Heart left ventricle (tissue), 16 donors: ENCODE measurements around the gene LLGL2. TPM values are rescaled to one million over a fixed set of nuclear protein-coding genes. Genes with fewer than 3 reads are reported as not detected.

Experiments used
- ATAC-seq, 4 donors: fragments of 200-7000 bp; cut with Tn5 transposase; one replicate each; pipeline ENCODE4 v1.9.1; 2020 to 2022; ENCODE audit warnings: moderate library complexity in 4 of 4, mild to moderate bottlenecking in 3 of 4, moderate number of reproducible peaks in 1 of 4
- DNase-seq, 5 donors: peaks; one replicate each; pipeline ENCODE4 v3.0.0-alpha.2; 2020
- H3K27ac ChIP-seq, 12 donors: fragments of 200-600 bp; sonication (generic) in 4 of 12; one replicate each; pipeline versions ENCODE4 v1.5.0 to v1.8.0; 2016 to 2022; ENCODE audit warnings: mild to moderate bottlenecking in 2 of 12
- H3K27me3 ChIP-seq, 9 donors: fragments of 200-600 bp; sonication (generic) in 2 of 9; one replicate each; pipeline versions ENCODE4 v1.5.1 to v1.8.0; 2016 to 2022; ENCODE audit warnings: mild to moderate bottlenecking in 3 of 9
- H3K36me3 ChIP-seq, 9 donors: fragments of 200-600 bp; sonication (generic) in 2 of 9; one replicate each; pipeline versions ENCODE4 v1.5.0 to v1.8.0; 2018 to 2022; ENCODE audit warnings: mild to moderate bottlenecking in 2 of 9
- H3K4me1 ChIP-seq, 12 donors: fragments of 200-600 bp; sonication (generic) in 4 of 12; one replicate each; pipeline versions ENCODE4 v1.5.0 to v1.8.0; 2016 to 2022; ENCODE audit warnings: mild to moderate bottlenecking in 3 of 12
- H3K4me3 ChIP-seq, 12 donors: fragments of 200-600 bp; sonication (generic) in 4 of 12; one replicate each; pipeline versions ENCODE4 v1.5.0 to v1.8.0; 2017 to 2022; ENCODE audit warnings: mild to moderate bottlenecking in 9 of 12, moderate library complexity in 4 of 12
- H3K9me3 ChIP-seq, 12 donors: fragments of 200-600 bp; sonication (generic) in 4 of 12; one replicate each; pipeline versions ENCODE4 v1.5.0 to v1.8.0; 2016 to 2022; ENCODE audit warnings: mild to moderate bottlenecking in 1 of 12
- POLR2A ChIP-seq, 2 donors: fragments of 450-650 bp; IDR thresholded peaks; one replicate each; pipeline ENCODE4 v1.6.1; 2017; ENCODE audit warnings: antibody characterized with exemption in 2 of 2, mild to moderate bottlenecking in 2 of 2, moderate library complexity in 2 of 2
- WGBS, 4 donors: extraction: QIAGEN DNeasy Blood & Tissue Kit in 2 of 4; methylation state at CpG; one replicate each; pipeline versions ENCODE4 v1.1.5 to v1.1.7; 2013 to 2018; 5-methylcytosine and 5-hydroxymethylcytosine counted together
- intact Hi-C, 10 donors: fragments of 100-400 bp; cut with DNase I; formaldehyde crosslinking; loops; one replicate each; pipeline versions ENCODE4 v1.11.1 to v1.14.2; 2022
- polyA plus RNA-seq, 2 donors: library from polyadenylated mRNA; stranded (reverse); fragments of 200-250 nt; gene quantifications; one replicate each; pipeline ENCODE4 v1.2.3, GENCODE V29; 2013
- total RNA-seq, 9 donors: library from RNA; depleted of rRNA in 2 of 9; stranded (reverse); fragments of >200 nt in 2 of 9; fragmentation: NEBNext Ultra II Directional in 3 of 9; extraction: Animal tissue kit (Norgen Biotek cat#: 25700) in 3 of 9; gene quantifications; one replicate each; pipeline versions ENCODE4 v1.1.0 to v1.2.4, GENCODE V29; 2016 to 2023
- TF ChIP-seq, protein P1 (sequence below), 12 donors: fragments of 200-600 bp; sonication (generic) in 4 of 12; IDR thresholded peaks; one replicate each; pipeline versions ENCODE4 v1.5.0 to v1.8.0; 2018 to 2022; ENCODE audit warnings: antibody characterized with exemption in 12 of 12, mild to moderate bottlenecking in 5 of 12
- donor health status: ischemic (EF 13 %, LVEDD 7.1; RV severe dilation, severe dysfunction).
- donor health status: healthy with polysubstance abuse.
- donor health status: DM: no; HTN: yes; CAD: no.
- donor health status: DM: no; HTN: no; CAD: no.
- donor health status: ischemic (EF 25% LVEDD 6.9; RV normal size, moderate dysfunction).
- donor health status: ischemic (EF 25% LVEDD 5.7; RV mildly dilated, moderate dysfunction).
- donor health status: healthy.
- donor health status: DM: yes; HTN: yes; CAD: no.
- donor health status: ischemic (EF 35%, LVEDD 5.7; RV mildly dilated, moderate dysfunction).
- donor health status: nonischemic (EF 11% LVEDD 7.7; RV severe dilation, severe dysfunction).
- donor health status: DM: yes; HTN: yes; CAD: no.
- donor health status: PGD.
- donor health status: ischemic (EF 29% LVEDD 5.4; RV normal size, mild dysfunction).
- donor health status: nonischemic (EF 23%, LVEDD 6.1; RV moderate dilation, normal function).

The LLGL2 gene
- total and polyA plus RNA-seq, 11 donors: 1.8 to 8.1 (median 3.6) TPM

DNA sequence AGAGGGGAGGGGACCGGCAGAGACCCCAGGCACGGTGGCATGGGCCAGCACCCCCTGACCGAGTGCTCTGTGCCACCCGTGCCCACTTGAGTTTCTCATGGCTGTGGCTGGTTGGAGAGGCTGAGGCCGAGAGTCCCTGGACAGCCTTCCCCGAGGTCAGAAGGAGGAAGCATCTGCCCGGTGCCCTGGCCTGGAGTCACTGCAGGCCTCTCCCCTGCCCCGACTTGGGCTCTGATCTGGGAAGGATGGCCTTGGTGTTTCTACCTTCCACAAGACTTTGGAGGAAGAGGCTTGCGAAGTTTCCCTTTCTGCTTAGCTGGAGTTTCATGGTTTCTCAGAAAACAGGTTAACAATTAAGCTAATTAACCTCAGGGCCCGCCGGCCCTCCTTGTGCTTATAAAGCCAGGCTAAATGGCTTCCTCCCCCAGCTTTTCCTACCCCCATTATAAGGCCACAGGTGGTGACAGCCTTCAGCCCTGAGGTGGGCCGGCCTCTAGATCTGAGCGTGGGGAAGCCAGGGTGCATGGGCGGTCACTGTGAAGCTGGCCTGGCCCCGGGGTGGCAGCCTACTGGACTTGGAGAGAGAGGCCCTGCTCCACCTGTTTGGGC is 17.3 kb downstream of the LLGL2 start:
- no peaks in the 10 kb centered on the region for H3K4me1 ChIP-seq
- TF ChIP-seq, protein P1, sequence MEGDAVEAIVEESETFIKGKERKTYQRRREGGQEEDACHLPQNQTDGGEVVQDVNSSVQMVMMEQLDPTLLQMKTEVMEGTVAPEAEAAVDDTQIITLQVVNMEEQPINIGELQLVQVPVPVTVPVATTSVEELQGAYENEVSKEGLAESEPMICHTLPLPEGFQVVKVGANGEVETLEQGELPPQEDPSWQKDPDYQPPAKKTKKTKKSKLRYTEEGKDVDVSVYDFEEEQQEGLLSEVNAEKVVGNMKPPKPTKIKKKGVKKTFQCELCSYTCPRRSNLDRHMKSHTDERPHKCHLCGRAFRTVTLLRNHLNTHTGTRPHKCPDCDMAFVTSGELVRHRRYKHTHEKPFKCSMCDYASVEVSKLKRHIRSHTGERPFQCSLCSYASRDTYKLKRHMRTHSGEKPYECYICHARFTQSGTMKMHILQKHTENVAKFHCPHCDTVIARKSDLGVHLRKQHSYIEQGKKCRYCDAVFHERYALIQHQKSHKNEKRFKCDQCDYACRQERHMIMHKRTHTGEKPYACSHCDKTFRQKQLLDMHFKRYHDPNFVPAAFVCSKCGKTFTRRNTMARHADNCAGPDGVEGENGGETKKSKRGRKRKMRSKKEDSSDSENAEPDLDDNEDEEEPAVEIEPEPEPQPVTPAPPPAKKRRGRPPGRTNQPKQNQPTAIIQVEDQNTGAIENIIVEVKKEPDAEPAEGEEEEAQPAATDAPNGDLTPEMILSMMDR (IDR thresholded peaks at IDR 0.05): no peak
- no peak for TF ChIP-seq POLR2A (IDR thresholded peaks at IDR 0.05)
- DNase-seq (no peak), ATAC-seq (no peak)
- no peaks in the 10 kb centered on the region for H3K27me3 ChIP-seq
- no peak overlapping the region for H3K27ac ChIP-seq
- no peaks in the 10 kb centered on the region for H3K9me3 ChIP-seq
- H3K4me3 ChIP-seq: no peak overlapping the region
- intact Hi-C loops: no loop called here
- H3K36me3 ChIP-seq: no peaks in the 10 kb centered on the region
- WGBS, 4 donors: 88 to 92% (median 90%) methylated on average over 13 to 15 of the region's 15 CpGs

DNA sequence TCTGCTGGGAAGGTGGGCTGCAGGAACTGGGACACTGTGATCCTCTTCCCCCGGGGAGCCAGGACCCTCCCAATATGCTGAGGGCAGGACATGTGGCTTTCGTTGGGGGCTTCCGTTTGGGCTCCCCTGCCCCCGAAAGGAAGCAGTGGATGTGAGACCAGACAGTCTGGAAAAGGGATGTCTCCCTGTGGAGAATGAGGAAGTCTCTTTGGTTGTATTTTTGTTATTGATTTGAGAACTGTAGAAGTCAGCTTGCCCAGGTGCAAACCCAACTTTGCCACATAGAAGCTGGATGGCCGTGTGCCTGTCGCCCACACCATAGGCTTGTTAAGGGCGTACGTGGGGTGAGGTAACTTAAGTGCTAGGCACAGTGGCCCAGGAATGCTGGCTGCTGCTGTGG is 18.8 kb downstream of the LLGL2 start:
- Histone ChIP-seq H3K27me3 (no peaks in the 10 kb centered on the region), H3K36me3 (no peaks in the 10 kb centered on the region), H3K27ac (no peak overlapping the region), H3K4me1 (no peaks in the 10 kb centered on the region), H3K9me3 (no peaks in the 10 kb centered on the region), H3K4me3 (no peak overlapping the region)
- intact Hi-C loops: no loop called here
- TF ChIP-seq, protein P1 (IDR thresholded peaks at IDR 0.05): no peak
- TF ChIP-seq POLR2A (IDR thresholded peaks at IDR 0.05): no peak
- ATAC-seq (no peak), DNase-seq (no peak)
- 81 to 97% (median 84%) methylated on average over 7 to 8 of the region's 8 CpGs for WGBS, 4 donors

DNA sequence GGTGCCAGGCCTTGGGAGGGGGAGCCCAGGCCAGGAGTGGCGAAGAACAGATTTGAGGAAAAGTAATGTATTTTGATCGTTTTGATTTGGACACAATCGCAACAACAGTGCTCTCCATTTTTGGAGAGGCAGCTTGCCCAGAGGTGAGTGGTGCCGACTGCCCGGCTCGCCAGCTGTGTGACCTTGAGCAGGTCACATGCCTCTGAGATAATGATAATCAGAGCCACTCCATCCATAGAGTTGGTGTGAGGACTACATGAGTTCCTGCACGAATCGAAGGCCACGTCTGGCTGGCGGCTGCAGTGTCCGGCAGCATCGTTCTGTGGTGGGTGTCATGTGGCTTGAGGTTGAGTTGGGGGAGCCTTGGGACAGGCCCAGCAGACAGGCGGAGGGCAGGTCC is 20.7 kb downstream of the LLGL2 start:
- no peak for TF ChIP-seq POLR2A (IDR thresholded peaks at IDR 0.05)
- TF ChIP-seq, protein P1 (IDR thresholded peaks at IDR 0.05): no peak
- Histone ChIP-seq H3K4me3 (no peak overlapping the region), H3K4me1 (no peaks in the 10 kb centered on the region), H3K27me3 (no peaks in the 10 kb centered on the region), H3K36me3 (no peaks in the 10 kb centered on the region), H3K9me3 (no peaks in the 10 kb centered on the region), H3K27ac (no peak overlapping the region)
- intact Hi-C loops: no loop called here
- ATAC-seq (no peak), DNase-seq (no peak)
- 72 to 82% (median 73%) methylated on average over 13 of the region's 13 CpGs for WGBS, 4 donors

DNA sequence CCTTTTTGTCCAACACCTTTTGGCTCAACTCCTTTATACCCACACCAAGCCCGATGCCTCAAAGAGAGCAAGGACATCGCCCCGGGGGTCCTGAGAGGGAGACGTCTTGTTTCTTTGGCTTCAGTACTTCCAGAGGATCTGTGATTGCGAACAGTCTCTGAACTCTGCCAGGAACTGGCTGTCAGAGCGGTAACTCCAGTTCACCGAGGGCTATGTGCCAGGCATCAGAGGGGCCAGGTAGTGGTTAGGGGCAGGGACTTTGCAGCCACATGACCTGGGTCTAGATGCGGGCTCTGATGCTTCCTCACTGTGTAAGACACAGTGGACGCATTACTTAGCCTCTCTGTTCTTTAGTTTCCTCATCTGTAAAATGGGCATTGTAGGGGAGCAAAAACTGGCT is 21.6 kb downstream of the LLGL2 start:
- WGBS, 4 donors: 91 to 100% (median 94%) methylated on average over 7 to 9 of the region's 9 CpGs
- intact Hi-C loops: no loop called here
- H3K27ac ChIP-seq: no peak overlapping the region

More for the DNA sequence above, 21.6 kb downstream of the LLGL2 start:
- Histone ChIP-seq H3K9me3 (no peaks in the 10 kb centered on the region), H3K4me1 (no peaks in the 10 kb centered on the region), H3K4me3 (no peak overlapping the region), H3K36me3 (no peaks in the 10 kb centered on the region), H3K27me3 (no peaks in the 10 kb centered on the region)
- DNase-seq (no peak), ATAC-seq (no peak)
- TF ChIP-seq POLR2A (IDR thresholded peaks at IDR 0.05): no peak
- TF ChIP-seq, protein P1 (IDR thresholded peaks at IDR 0.05): no peak
